Bronchial epithelial cell (primary cell): Measurements from ENCODE around the gene TCERG1L. TPM values are rescaled to one million over a fixed set of nuclear protein-coding genes. Genes with fewer than 3 reads are reported as not detected.
A peak's percentile ranks its signal among the peaks of the same experiment; 100 is the strongest.
"Not testable (repeated sequence)": the region's sequence is repeated elsewhere in the genome, so short reads cannot be mapped to it uniquely, and the experiment has no call there.

Experiments
- DNase-seq: peaks from one replicate; pipeline ENCODE4 v3.0.0-alpha.2; 2010; ENCODE audit warnings: low read depth
- FAIRE-seq: peaks from 2 replicates; lab custom pipeline; 2011; peaks lifted over from hg19 to GRCh38; lab: Jason Lieb, UNC
- H3K27me3 ChIP-seq: 2 replicates; pipeline ENCODE4 v1.5.1; 2011; ENCODE audit warnings: low read length; ENCODE audit not compliant: control insufficient read depth, insufficient read depth
- H3K36me3 ChIP-seq: 2 replicates; pipeline ENCODE4 v1.5.1; 2011; ENCODE audit warnings: low read length; ENCODE audit not compliant: control insufficient read depth, insufficient read depth
- H3K4me3 ChIP-seq: 2 replicates; pipeline ENCODE4 v1.5.1; 2011; ENCODE audit warnings: mild to moderate bottlenecking, low read depth, low read length, control low read depth
- total RNA-seq: library from RNA; depleted of rRNA; stranded (reverse); fragments of >200 nt; gene quantifications from 2 replicates; pipeline ENCODE4 v1.2.1, GENCODE V29; 2014
- TF ChIP-seq, protein P1 (sequence below): IDR thresholded peaks from 2 replicates; pipeline ENCODE4 v1.5.1; 2011; ENCODE audit warnings: mild to moderate bottlenecking, moderate library complexity, low read length, control low read depth, inconsistent platforms; ENCODE audit not compliant: insufficient read depth, severe bottlenecking

Gene TCERG1L
- total RNA-seq, 1 donor from 2014 or later = not detected

DNA sequence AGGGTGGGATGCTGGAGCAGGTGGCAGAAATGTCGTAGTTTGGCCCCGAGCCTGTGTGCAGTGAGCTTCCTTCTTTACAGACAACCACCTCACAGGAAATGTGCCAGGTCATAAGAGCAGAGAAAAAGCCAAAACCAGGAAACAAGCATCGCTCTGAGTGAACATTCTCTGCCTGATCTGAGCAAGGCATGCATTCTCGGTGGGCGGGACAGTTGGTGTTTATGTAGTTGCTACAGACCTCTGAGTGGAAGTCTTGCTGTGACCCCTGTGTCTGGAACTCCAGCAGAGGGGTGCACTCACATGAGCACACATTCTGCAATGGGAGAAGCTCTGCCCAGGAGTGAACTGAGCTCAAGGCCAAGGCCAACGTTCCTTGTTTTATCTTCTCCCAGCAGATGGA, 230.1 kb downstream of the TCERG1L start:
- no peaks in the 10 kb centered on the region for H3K27me3 ChIP-seq
- FAIRE-seq (no peak), DNase-seq (no peak)
- H3K4me3 ChIP-seq = no peak overlapping the region
- TF ChIP-seq, protein P1, sequence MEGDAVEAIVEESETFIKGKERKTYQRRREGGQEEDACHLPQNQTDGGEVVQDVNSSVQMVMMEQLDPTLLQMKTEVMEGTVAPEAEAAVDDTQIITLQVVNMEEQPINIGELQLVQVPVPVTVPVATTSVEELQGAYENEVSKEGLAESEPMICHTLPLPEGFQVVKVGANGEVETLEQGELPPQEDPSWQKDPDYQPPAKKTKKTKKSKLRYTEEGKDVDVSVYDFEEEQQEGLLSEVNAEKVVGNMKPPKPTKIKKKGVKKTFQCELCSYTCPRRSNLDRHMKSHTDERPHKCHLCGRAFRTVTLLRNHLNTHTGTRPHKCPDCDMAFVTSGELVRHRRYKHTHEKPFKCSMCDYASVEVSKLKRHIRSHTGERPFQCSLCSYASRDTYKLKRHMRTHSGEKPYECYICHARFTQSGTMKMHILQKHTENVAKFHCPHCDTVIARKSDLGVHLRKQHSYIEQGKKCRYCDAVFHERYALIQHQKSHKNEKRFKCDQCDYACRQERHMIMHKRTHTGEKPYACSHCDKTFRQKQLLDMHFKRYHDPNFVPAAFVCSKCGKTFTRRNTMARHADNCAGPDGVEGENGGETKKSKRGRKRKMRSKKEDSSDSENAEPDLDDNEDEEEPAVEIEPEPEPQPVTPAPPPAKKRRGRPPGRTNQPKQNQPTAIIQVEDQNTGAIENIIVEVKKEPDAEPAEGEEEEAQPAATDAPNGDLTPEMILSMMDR = no peak
- no peaks in the 10 kb centered on the region for H3K36me3 ChIP-seq

DNA sequence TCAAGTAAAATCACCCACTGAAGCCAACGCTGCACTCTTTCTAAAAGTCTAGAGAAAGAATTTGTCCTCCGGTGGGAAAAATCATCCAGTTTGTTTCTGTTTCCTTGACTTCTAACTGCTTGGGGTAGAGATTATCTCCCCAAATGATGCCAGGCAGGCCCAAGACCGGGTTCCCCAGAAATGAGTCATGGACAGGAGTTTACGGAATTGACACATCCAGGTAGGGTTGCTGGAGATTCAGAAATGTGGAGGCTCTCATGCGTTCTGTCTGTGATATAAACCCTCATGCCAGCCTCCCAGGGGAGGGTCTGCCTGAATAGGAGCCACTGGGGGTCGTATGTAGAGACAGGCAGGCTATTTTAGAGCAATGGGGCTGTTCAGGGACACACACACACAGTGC, 230.9 kb downstream of the TCERG1L start:
- TF ChIP-seq, protein P1 = no peak
- Histone ChIP-seq H3K27me3 (no peaks in the 10 kb centered on the region), H3K36me3 (no peaks in the 10 kb centered on the region), H3K4me3 (no peak overlapping the region)
- no peak for DNase-seq
- no peak for FAIRE-seq

DNA sequence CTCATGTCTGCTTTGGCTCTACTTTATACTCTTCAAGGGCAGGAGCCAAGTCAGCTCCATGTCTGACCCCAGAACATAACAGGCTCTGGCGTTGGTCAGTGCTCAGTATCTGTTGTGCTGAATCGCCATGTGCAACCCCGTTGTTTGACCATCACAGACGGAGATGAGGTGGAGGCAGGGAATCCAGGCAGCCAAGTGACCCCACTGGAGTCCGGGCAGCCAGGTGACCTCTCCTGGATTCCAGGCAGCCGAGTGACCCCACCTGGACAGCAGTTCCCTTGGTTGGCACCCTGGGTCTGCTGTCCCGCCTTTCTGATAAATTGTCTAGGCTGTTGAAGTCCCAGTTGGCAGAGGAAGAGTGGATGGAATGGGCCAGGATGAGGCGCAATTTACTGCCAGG, 232.2 kb downstream of the TCERG1L start:
- Histone ChIP-seq H3K36me3 (no peaks in the 10 kb centered on the region), H3K27me3 (no peaks in the 10 kb centered on the region), H3K4me3 (no peak overlapping the region)
- TF ChIP-seq, protein P1 = no peak
- FAIRE-seq (no peak), DNase-seq (no peak)

DNA sequence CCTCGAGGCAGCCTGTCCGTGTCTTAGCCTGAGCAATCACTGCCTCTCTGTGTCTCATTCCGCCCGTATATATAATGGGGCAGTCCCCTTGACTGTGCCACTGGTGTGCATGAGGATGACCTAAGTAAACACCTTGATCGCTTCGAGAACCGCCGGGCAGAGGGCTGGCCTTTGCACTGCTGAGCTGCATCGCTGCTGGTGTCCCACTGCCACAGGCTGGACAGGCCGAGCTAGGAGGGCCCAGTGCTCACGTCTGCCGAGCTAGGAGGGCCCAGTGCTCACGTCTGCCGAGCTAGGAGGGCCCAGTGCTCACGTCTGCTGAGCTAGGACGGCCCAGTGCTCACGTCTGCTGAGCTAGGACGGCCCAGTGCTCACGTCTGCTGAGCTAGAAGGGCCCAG, 232.6 kb downstream of the TCERG1L start:
- DNase-seq, H3K4me3 ChIP-seq, H3K27me3 ChIP-seq, H3K36me3 ChIP-seq, FAIRE-seq: not testable (repeated sequence)

DNA sequence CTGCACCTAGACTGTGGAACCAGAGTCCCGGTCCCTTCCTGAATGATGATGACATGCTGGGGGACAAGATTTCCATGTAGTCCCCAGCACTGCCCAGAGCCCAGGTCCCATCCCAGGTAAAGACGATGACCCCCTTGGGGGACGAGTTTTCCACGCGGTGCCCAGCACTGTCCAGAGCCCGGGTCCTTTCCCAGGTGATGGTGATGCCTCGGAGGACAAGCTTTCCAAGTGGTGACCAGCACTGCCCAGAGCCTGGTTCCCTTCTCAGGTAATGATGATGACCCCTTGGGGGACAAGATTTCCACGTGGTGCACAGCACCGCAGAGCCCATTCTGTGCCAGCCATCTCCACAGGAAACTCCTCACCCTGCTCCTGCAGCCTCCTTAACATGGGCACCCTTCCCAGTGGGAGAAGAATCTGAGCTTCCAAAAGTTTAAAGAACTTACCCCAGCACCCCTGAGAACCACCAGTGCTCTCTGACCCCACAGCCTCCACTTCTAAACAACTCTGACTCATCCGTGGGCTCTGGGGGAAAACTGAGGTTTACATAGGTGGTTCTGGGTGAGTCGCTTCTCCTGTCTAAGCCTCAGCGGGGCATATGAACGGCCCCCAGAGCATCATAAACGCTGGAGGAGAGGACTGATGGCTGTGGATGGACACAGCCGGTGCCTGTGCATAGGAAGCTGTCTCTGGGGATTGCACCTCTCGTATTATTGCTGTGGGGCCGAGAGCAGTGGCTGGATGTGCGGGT, 233.2 kb downstream of the TCERG1L start:
- H3K27me3 ChIP-seq = no peaks in the 10 kb centered on the region
- H3K4me3 ChIP-seq = no peak overlapping the region
- no peaks in the 10 kb centered on the region for H3K36me3 ChIP-seq
- TF ChIP-seq, protein P1 = no peak
- peak; percentile 66 for FAIRE-seq
- no peak for DNase-seq

- DNase-seq = no peak
- no peak for FAIRE-seq
- TF ChIP-seq, protein P1 = no peak
- Histone ChIP-seq H3K36me3 (no peaks in the 10 kb centered on the region), H3K27me3 (no peaks in the 10 kb centered on the region), H3K4me3 (no peak overlapping the region)
Observed at GRCh38 chr10:131077724-131078123, 233.8 kb downstream of the TCERG1L start.
